Subcutaneous adipose tissue (tissue), 4 donors: ENCODE data around the gene DAB1. TPM values are rescaled to one million over a fixed set of nuclear protein-coding genes. Genes with fewer than 3 reads are reported as not detected.

Source experiments
- total RNA-seq, 4 donors: library from RNA; depleted of rRNA; stranded (reverse); fragments of >200 nt; gene quantifications; one replicate each; pipeline ENCODE4 v1.1.0, GENCODE V29; 2016
- TF ChIP-seq, protein P1 (sequence below): fragments of 450-650 bp; IDR thresholded peaks from one replicate; pipeline ENCODE4 v1.5.1; 2016; ENCODE audit warnings: low read depth, mild to moderate bottlenecking, control low read depth, antibody characterized with exemption, moderate library complexity

DAB1 gene
- total RNA-seq, 4 donors from 2014 or later, result 0.22 to 0.98 (median 0.45) TPM

DNA sequence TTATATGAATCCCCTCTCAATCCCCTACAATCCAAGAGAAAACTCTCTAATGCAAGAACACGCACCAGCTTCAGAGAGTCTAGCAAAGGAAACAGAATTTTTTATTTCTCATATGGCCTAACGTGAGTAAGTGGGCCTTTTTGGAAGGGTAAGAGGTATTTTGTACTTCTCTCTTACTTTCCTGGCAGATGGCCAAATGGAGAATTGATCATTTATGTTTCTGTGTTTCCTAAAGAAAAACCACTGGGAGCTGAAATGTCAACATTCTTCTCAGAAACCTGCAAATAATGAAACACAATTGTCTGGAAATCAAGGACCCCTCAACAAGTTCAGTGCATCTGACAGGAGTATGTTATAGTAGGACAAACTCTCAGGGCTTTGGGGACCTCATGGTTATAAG is 281.7 kb downstream of the DAB1 start:
- TF ChIP-seq, protein P1, sequence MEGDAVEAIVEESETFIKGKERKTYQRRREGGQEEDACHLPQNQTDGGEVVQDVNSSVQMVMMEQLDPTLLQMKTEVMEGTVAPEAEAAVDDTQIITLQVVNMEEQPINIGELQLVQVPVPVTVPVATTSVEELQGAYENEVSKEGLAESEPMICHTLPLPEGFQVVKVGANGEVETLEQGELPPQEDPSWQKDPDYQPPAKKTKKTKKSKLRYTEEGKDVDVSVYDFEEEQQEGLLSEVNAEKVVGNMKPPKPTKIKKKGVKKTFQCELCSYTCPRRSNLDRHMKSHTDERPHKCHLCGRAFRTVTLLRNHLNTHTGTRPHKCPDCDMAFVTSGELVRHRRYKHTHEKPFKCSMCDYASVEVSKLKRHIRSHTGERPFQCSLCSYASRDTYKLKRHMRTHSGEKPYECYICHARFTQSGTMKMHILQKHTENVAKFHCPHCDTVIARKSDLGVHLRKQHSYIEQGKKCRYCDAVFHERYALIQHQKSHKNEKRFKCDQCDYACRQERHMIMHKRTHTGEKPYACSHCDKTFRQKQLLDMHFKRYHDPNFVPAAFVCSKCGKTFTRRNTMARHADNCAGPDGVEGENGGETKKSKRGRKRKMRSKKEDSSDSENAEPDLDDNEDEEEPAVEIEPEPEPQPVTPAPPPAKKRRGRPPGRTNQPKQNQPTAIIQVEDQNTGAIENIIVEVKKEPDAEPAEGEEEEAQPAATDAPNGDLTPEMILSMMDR, result no peak

DNA sequence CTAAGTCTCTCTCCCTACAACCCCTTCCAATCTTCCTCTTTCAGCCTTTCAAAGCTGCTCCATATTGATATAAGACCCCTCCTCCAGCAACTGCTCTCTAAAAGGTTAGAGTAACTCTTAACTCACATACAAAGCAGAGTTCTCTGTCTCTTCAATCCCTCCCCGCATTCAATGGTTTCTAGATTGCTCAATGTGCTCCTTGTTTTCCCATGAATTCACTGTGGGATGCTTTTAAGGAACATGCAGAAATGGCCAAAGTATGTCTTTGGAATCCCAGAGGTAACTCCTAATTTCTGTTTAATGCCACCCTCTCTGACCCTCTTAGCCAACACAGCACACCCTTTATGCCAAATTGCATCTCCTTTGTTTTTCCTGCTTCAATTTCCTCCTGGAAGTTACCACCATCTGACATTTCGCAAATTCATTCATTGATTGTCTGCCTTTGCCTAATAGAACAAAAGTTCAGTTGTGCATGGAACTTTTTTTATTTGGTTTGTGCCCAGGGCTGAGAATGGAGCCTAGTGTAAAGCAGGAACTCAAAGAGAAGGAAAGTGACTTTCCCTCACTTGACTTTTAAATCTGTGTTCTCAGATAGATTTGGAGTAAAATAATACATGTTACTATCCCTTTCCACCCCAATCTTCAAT is 285.3 kb downstream of the DAB1 start:
- TF ChIP-seq, protein P1, result no peak

DNA sequence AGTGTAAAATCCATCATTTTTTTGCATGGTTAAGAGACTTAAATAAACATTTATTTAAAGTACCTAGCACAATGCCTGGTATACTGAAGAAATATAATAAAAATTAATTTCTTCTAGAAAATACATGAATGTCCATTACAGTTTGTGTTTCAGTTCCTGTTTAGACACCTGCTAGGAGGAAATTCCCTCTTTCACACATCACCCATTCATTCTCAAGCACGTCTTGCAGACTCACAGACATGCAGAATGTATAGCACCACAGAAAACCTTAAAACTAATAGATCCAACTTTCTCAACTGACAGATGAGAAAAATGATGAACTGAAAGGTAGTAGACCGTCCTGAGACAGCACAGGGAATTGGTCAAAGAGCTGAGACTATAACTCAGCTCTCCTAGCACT is 285.9 kb downstream of the DAB1 start:
- TF ChIP-seq, protein P1, result no peak

DNA sequence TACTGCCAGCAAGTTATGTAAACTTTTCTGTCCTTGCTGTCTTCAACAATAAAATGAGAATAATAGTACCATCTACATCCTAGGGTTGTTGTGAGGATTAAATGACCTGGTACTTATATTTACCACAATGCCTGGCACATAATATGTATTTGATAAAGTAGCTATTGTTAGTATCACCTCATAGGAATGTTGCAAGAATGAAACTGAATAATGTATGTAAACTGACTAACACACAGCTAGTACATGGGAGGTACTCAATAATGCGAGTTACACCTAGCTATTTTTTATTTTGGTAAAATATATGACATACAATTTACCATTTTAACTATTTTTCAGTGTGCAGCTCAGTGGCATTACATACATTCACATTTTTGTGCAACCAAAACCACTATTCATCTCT is 289.1 kb downstream of the DAB1 start:
- TF ChIP-seq, protein P1, result no peak

DNA sequence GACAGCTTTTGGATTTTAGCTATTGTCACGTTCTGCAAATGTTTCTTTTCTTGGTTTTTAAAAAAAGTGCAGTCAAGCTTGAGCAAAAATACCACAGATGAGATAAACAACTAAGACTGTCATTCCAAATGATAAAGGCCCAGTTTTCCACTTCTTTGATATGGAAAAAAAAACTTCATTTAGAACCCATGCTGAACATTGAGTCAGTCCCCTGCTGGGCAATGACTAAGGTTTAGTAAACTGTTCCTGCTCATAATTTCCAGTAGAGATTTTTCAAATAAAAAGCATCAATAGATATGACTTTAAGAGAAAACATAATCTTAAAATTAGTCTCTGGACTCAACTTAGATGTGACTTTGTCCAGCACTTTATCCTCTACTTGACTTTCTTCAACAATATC is 290.2 kb downstream of the DAB1 start:
- TF ChIP-seq, protein P1, result no peak

DNA sequence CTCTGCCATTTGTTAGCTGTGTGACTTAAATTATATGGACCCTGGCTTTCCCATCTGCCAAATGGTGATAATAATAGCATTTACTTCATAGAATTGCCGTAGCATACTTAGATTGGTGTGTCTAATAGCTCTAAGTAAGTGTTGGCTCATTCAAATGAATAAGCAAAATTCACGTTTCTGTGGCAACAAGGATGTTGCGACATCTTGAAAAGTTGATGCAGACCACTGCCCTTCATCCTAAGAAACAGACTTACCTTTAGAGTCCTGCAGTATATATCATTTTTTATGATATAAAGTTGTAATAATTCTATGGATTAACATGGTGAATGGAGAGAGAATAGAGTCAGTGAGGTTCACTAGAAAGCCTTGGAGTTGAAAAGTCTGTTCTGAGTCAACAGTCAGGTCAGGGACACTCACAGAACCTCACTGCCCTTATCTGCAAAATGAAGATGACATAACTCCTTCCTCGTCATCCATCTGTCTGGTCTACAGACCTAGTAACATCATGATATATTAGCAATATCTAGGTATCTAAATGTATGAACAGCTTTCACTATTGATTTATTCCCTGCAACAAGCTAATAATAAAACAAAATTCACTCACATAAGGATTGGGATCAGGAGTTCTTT is 290.8 kb downstream of the DAB1 start:
- TF ChIP-seq, protein P1, result no peak

DNA sequence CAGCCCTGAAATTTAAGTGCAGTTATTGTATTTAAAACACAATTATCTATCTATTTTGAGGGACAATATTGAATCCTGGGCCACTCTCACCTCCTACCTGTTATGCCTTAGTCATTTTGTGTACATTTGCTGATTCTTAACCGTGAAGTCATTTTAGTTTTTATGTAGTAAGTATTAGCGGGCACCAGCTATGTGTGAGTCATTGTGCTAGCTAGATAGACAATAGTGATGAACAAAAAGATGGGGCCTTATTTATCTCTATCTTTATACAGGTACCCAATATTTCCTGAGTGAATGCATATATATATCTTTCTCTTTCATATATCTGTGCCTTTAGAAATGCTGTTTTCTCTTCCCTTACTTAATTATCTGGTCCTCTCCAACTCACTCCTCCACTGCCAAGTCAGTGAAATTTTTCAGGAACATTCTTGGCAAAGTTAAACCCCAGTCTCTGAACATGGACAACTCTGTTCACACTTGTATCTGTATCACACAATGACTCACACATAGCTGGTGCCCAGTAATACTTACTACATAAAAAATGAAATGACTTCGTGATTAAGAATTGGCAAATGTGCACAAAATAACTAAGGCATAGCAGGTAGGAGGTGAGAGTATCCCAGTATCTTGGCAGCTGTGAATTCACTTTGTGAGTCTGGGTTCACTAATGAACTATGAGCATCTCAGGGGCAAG is 292.0 kb downstream of the DAB1 start:
- TF ChIP-seq, protein P1, result no peak
